HG02642 (cell line): ENCODE results near the gene LIF.

Experiments
- ATAC-seq: cut with Tn5 transposase; IDR thresholded peaks from one replicate; pipeline ENCODE4 v1.9.1; 2021; ENCODE audit warnings: mild to moderate bottlenecking; ENCODE audit not compliant: unreplicated experiment, poor library complexity

LIF gene

DNA sequence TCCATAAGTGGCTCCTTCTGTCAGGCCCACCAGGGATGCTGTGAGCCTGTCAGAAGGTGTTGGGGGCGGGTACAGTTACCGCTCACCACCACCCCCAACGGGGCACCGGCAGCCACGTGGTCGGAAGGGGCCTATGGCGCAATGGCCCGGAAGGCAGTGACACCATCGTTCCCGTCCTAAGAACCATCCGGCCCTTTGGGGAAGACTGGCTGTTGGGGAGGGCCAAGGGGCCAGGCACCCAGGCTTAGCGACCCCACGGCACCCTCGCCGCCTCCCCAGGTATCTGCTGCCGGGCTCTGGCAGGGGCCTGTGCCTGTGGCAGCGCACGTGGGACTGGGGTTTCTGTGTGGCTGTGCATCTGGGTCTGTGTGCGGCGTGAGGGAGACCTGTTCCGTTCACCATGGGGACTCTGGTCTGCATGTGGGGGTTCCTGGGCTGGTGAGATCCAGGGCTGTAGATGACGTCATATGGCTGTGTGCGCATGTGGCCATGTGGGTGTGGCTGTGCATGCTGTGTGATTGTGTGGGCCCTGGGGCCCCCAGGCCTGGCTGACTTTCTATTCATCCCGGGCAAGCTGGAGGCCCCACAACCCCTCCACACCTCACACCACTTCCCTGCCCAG, 19.4 kb upstream of the LIF start:
- ATAC-seq = peak; percentile 72

DNA sequence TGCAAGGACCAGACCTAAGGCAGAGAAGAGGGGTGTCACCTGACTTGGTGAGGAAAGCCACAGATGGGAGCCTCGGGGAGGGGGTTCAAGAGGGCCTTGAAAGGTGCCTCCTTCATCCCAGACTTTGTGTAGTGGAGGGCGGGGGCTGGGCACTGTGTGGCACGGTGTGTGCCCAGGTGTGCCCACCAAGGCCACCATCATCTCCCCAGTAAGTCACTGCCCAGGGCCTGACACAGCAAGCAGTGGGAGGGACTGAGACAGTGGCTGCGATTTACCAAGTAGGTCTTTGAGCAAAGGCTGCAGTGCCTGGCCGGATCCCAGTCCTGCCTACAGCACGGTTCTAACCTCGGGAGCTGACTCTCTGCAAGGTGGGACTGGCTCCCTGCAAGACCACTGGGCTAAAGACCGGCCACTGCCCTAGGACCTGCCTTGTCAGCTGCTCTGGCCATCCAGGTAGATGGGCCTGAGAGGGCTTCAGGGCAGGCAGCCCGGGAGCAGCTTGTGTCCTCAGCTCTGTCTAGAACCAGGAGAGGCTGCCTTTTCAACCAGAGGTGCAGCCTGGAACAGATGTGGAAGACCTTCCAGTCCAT, 18.7 kb upstream of the LIF start:
- peak; percentile 5 for ATAC-seq

DNA sequence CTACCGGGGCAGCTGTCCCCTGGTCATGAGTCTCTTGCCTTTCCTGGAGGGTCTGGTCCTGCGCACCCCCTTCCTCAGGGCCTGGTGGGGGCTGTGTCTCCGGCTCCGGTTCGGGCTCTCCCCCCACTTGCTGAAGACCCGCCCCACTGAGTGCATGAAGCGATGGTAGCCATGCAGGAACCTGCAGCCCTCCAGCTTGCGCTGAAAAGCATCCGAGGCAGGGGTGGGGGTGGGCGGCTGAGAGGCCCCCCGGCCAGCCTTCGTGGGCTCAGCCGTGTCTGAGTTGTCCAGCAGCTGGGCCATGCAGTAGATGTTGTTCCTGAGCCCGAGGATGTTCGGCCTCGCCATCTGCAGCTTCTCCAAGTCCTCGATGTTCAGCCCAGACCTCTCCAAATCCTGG, 17.3 kb upstream of the LIF start:
- ATAC-seq = no peak

DNA sequence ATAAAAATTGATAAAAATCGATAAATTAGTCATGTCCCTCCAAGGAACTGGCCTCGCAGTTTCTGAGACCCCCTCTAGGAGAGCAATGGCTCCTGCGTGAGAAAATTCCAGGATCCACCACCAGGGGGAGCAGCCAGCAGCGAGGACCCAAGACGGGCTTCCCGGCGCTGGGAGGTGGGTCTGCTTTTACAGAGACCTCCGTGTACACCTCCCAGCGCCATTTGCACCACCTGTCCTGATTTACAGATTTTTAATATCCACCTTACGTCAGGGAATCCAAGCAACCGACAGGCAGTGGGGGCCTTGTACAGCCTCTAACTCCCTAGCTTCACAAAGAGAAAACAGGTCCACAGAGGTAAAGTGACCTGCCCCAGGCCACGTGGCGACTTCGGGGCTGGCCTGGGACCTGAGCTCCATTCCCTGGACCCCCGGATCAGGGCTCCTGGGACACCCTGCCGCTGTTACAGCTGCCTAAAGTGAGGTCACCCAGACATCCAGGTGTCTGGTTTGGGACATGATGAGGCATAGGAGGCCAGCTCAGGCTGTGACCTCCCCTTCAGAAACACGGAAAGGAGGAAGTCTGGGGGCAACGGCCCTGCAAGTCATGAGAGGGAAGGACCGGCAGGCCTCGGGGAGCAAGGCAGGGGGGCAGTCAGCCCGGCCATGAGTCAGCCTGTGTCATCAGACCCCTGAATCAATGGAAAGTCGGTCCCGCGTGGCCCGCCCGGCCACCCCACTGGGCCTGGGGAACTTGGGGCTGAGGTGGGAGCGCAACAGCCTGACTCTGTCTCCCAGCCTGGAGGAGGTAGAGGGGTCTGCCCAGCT, 16.6 kb upstream of the LIF start:
- no peak for ATAC-seq

DNA sequence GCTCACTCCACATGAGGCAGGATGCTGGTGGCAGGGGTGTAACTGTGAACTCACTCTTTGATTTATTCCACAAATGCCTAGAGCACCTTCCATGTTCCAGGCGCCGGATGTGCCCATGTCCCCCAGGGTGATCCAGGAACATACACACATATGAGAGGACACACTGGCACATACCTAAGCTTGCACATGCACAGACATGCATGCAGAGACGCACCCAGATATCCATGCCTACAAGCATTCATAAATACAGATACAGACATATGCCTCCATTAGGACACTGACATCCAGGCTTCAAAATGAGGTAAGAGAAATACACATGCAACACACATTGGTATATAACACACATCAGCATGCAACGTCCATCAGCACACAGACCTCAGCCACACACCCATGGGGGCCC, 15.6 kb upstream of the LIF start:
- ATAC-seq = no peak

DNA sequence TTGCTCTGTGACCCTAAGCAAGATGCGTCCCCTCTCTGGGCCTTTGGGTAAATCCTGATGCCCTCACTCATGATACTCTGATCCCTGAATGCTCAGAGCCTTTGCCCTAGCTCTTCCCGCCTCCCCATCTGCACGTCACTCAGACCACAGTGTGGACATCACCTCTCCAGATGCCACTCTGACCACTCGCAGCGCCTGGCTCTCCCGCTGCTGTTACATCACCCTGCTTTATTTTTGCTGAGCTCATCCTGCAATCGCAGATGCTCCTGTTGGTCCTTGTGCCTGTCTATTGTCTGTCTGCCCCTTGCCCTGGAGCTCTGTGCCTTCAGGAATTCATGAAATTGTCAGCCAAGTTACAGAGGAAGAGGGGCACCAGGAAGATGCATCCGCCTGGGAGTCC, 14.6 kb upstream of the LIF start:
- no peak for ATAC-seq

DNA sequence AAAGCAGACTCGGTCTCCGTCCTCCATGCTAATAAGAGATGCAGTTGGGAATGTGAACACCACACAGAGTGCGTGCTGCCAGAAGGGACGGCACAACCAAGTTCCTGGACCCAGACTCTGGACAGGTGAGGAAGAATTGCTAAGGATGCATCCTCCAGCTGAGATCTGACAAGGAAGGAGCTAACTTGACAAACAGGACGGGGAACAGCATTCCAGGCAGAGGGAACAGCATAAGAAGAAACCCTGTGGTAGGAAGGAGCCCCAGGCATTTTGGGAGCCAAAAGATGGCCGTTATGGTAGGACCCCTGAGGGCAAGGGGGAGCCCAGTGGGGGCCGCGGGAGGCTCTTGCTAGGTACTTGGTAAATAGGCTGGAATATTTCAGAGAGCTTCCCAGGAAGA, 14.1 kb upstream of the LIF start:
- no peak for ATAC-seq

DNA sequence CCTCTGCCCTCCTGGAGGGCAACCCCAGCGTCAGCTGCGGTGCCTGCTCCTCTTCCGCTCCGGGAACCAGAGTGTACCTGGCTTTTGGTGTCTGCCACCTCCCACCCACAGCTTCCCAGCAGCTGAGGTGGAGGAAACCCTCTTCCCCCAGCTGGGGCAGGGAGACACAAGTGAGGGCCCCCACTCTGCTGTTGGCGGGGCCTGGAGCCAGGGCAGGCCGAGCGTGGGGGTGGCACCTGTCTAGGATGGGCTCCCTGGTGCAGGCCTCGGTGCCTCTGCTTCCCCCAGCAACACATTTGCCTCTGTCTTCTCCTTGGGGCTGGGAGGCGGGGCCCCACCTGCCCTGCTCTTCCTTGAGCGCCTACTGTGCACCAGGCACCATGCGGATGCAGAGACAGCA, 13.7 kb upstream of the LIF start:
- no peak for ATAC-seq

DNA sequence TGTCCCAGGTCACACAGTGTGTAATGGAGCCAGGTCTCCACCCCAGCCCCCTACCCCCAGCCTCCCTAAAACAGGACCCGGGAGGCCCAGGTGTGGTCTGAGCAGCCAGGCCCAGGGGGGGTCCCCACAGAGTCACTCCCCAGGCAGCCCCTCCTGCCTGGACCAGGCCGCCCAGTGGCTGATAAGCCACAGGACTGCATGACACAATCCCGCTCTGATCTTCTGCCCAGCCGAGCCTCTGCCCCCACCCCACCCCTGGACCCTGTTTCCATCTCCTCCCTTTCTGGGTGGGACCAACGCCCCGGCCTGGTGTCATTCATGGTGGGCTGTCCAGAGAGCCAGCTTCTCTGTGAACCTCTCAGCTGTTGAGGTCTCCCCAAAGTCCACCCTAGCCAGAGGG, 7.8 kb upstream of the LIF start:
- ATAC-seq = no peak

DNA sequence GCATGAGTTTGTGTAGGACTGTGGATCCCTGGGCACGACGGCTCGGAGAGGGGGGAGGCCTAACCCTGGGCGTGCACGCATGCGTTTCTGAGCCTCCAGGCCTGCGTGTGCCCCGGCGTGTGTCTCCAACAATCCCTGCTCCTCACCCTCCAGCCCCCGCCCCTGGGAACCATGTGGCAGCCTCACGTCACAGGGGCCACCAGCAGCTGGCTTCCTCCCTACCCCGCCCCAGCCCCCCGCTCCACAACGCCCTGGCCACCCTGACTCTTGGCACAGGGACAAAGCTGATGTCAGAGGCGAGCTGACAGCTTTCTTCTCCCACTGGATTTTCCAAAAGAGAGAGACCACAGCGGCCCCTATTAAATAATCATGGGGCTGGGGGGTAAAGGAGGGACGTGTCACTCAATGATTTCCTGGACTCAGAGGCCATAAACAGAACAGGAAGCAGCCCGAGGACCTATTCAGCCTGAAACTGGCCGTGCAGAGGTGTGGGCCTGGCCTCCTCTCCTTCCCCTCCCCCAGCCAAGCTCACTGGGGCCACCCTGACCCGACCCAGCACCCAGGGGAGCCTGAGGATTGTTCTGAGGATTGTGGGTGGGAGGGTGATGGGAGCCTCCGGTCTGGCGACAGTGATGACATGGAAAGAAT, 6.8 kb upstream of the LIF start:
- no peak for ATAC-seq

DNA sequence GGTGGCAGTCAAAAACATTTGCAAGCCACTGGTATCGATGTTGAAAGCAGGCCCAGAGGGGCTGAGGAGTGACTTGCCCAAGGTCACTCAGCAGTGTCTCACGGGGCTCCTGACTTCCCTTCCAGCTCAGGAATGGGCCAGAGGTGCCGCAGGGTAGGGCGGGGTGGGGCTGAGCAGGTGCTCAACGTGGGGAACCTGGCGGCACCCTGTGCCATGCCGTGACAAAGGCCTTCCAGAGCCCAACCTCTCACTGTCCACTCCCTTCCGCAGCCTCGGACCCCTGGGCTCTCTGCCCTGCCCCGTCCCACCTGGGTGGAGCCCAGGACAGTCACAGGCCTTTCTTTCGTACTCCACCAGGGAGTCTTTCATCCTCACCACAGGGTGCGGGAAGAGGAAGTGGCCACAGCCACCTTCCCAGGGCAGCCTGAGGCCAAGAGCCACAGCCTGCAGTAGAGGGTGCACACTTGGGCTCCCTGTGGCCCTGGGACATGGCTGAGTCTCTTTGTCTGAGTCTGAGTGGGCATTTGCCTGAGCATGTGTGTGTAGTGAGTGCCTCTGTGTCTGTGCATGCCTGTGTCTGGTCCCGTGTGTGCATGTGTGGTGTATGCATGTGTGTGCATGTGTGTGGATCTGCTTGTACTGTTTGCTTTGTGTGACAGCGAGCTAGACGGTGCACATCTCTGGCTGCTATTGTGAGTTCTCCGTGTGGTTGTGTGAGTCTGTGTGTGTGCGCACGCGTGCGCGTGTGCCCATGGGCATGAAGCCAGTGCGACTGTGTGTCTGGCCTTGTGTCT, 6.0 kb upstream of the LIF start:
- no peak for ATAC-seq

DNA sequence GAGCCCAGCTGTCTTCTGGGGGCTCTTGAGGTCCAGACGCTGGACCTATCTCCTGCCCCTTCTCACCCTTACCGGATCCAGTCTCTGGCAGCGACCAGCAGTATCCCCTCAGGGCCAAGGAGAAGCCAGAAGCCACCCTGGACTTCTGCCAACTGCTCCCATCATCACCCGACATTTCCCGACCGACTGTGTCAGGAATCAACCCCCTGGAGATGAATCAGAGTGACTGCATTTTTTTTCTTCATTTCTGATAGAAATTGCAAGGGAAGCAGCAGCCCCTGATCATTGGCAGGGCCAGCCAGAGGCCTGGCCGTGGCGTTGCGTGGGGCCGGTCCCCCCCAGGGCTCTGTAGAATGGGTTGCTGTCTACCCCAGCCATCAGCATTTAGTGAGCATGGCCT, 5.2 kb upstream of the LIF start:
- ATAC-seq = no peak

DNA sequence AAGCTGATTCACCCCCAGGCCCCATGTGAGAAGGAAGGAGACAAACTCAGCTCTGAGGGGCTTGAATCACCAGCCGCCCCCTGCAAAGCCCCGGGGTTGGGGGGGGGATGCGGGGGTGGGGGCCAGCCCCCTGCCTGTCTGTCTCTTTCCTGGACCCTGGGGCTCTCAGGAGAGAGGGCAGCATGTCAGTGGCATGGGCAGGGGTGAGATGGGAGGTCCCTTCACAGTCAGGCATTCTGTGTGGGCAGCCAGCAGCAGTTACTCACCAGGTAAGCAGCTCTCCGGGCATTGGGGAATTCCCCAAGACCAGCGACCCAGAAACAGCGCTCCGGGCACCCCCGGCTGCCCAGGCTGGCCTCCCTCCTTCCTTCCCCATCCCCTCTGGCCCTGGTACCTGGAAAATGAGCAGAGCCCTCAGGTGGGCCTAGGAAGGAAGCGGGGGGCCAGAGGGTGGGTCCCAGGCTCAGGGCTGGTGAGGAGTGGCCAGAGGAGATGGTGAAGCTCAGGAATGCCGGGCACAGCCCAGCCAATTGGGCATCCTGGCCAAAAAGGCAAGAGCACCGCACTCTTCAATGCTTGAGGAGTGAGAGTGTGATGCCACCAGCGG, 4.2 kb upstream of the LIF start:
- ATAC-seq = no peak

DNA sequence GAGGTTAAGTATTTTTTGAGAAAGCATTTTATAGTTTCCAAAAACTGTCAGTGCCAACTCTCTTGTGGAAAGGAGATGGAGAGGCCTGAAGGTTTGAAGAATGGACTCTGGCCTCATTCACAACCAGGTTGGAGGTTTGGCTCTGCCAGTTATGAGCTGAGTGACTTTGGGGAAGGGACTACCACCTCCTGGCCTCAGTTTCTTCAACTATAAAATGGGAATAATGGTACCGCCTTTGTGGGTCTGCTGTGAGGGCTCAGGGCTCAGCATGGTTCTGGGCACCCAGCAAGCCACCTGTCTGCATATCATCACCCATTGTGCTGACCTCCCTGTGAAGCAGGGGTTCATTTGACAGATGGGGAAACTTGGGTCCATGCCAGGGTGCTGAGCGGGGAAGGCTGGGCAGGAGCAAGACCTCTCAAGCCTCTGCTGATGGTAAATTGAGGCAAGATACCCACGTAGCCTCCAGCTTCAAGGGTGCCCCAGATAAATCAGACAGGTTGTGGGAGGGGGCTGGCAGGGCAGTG, 3.5 kb upstream of the LIF start:
- no peak for ATAC-seq

DNA sequence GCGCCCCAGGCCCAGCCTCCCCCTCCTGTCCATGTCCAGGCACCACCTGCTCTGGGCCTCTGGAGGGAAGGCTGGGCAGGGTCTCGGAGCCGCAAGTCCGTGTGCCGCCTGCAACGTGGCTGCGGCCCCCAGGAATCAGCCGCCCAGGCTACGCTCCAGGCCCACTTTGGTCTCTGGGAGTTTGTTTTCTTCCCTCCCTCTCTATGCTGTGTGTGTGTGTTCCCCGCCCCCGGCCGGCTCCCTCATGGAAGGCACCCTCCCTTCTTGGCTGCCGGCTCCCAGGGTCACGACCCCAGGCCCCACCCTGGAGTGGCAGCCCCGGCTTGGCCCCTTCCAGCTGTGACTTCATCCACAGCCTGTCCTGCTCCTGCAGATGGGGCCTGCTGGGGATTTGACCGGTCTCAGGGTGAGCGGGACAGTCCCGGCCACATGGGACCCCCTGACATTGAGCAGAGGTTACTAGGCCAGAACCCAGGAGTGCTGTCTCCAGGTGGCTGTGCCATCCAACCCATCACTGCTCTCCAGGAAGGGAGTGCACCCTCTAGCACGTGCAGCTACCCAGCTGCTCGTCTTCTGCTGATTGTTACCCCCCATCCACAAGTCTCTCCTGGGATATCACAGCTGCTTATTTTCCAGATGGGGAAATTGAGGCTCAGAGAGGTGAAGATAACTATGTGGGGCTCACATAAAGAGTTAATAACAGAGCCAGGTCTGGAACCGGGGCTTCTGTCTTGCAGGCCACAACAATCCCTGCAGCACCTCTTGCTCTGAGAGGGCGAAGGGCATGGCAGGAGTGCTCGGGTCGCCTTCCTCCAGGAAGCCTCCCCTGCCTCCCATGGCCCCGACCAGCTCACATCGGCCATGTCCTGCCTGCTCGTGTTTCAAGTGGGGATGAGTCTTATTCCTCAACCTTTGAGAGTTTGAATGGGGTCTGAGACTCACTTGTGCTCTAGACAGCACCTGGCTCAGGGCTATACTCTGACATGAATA, 2.8 kb upstream of the LIF start:
- no peak for ATAC-seq

DNA sequence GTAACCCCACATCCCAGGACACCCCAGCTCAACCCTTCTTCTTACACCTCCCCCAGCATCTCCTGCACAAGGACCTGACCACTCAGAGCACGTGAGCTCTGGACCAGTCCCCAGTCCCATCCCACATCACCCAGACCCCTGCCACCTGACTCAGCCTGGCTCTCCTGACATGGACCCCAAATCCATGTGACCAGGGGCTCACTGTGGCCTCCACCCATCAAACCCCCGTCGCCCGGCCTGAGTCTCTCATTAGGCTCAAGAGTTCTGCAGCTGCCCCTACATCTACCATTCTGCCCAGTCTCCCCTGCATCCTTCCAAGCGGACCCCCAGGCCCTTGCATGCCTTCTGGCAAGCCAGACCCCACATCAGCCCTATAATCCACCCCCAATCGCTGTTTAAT, 1.9 kb upstream of the LIF start:
- ATAC-seq = no peak

DNA sequence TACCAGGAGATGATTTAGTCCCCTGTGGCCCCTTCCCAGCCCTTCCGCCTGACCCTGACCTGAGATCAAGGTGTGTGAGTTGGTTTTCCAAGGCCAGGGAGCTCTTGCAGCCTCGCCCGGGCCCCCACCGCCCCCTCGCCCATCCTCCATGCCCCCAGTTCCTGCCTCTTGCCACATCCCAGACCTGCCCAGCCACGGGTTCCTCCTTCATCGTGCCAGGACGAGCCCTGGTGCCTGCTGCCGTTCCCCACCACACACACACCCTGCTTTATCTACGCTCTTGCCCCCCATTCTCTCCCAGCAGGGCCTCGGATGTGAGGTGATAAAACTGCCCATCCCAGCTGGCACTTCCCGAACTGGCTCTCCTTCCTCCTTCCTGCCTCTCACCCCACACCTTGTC, 1.4 kb upstream of the LIF start:
- ATAC-seq = no peak

DNA sequence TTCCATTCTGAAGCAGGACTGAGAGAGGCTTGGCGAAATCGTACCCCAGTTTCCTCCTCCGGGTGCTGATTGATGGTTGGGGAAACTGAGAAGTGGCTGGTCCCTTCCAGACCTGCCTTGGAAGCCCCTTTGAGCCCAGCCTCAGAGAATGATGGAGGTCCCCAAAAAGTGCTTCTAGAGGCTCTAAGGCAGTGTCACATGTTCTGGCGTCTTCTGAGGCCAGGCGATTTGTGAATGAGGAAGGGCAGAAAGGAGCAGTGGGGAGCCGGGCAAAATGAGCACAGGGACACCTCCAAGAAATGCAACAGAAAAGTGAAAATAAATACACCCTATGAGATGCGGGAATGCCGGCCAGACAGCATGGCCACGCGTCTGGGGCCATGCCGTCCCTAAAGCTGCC, 1.0 kb upstream of the LIF start:
- ATAC-seq = no peak
